ENCODE measurements around the gene LHX1.

The LHX1 gene

DNA sequence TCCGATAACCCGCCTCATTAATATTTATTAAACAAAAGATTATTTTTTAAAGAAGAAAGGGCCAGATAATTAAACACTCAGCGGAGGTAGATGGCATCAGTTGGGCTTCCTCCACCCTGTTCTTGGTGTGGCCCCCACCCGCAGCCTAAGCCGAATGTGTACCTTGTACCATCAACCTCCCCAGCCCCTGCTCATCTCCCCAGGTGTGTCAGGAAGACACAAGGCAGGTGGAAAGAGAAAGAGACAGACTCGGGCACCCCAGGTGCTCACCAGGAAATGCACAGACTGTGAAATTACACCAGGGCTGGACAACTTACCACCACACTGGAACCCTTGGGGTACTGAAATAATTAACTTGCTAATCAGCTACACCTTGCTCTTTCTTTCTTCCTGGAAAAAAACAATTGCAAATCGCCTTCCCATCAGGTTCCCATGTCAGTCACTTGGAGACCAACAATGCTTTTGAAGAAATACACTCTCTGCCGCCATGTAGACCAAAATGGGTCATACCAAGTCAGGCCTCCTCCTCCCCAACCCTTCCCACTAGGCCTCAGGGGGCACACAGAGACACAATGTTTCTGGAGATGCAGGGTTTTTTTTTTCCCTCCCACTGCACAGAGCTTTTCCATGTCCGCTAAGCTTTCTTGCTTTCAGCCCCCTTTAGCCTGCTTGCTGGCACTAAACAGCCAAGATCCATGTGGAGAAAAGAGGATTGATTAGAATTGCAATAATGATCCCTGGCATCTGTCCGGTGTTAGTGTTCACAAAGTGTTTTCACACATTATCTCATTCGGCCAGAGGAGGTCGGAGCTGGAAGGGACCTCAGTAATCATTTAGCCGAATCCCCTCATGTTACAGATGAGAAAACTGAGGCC is 8.6 kb upstream of the LHX1 start:
- H3K9me3 ChIP-seq (ENCODE audit: severe bottlenecking) = no peaks in the 10 kb centered on the region
- peaks cover 40% of the 10 kb centered on the region for H3K27me3 ChIP-seq (ENCODE audit: insufficient read depth, poor library complexity, severe bottlenecking)
- ATAC-seq (ENCODE audit: low read depth) = no peak
- no peak for DNase-seq (ENCODE audit: low spot score)
- TF ChIP-seq, protein P1, sequence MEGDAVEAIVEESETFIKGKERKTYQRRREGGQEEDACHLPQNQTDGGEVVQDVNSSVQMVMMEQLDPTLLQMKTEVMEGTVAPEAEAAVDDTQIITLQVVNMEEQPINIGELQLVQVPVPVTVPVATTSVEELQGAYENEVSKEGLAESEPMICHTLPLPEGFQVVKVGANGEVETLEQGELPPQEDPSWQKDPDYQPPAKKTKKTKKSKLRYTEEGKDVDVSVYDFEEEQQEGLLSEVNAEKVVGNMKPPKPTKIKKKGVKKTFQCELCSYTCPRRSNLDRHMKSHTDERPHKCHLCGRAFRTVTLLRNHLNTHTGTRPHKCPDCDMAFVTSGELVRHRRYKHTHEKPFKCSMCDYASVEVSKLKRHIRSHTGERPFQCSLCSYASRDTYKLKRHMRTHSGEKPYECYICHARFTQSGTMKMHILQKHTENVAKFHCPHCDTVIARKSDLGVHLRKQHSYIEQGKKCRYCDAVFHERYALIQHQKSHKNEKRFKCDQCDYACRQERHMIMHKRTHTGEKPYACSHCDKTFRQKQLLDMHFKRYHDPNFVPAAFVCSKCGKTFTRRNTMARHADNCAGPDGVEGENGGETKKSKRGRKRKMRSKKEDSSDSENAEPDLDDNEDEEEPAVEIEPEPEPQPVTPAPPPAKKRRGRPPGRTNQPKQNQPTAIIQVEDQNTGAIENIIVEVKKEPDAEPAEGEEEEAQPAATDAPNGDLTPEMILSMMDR (IDR thresholded peaks at IDR 0.05; ENCODE audit: poor library complexity, severe bottlenecking) = no peak
- no peak overlapping the region for H3K4me3 ChIP-seq (ENCODE audit: severe bottlenecking)
- no peak overlapping the region for H3K27ac ChIP-seq (ENCODE audit: poor library complexity, severe bottlenecking)
- no peaks in the 10 kb centered on the region for H3K36me3 ChIP-seq (ENCODE audit: low read depth)
- H3K4me1 ChIP-seq (ENCODE audit: insufficient read depth, poor library complexity, severe bottlenecking) = peaks cover 5% of the 10 kb centered on the region

DNA sequence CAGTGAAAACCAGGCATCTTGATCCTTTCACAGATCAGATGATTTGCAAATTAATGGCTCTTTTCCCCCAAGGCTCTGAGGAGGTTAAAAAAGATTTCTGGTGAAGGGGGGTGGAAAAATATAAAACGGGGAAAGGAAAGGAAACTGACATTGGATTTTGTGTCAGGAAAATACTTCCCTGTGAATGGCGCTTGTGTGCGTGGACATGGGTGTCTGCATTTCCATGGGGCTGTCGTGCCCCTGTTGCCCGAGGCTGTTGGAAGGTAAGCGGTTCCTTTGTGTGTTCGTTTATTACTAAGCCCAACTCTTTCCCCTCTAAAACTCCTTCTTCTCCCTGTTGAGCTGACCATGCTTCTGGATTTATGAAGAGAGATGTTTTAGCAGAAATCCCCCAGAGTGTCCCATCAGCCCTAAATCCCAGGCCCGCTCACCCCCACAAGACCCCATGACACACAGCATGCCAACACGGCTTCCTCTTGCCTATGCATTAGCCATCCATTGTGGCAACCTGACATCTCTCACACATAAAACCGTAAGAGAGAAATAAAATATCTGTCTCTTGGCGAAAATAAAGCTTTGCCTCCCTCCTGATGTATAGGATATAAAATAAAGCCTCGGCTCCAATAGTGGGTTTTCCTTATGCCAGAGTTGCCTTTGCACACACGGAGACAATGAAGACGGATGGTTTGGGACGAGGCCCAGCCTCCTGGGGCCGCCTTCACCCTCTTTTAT is 7.3 kb upstream of the LHX1 start:
- no peak for ATAC-seq (ENCODE audit: low read depth)
- no peak overlapping the region for H3K4me3 ChIP-seq (ENCODE audit: severe bottlenecking)
- peaks cover 54% of the 10 kb centered on the region for H3K27me3 ChIP-seq (ENCODE audit: insufficient read depth, poor library complexity, severe bottlenecking)
- H3K36me3 ChIP-seq (ENCODE audit: low read depth) = no peaks in the 10 kb centered on the region
- TF ChIP-seq, protein P1 (IDR thresholded peaks at IDR 0.05; ENCODE audit: poor library complexity, severe bottlenecking) = no peak
- H3K27ac ChIP-seq (ENCODE audit: poor library complexity, severe bottlenecking) = no peak overlapping the region
- H3K9me3 ChIP-seq (ENCODE audit: severe bottlenecking) = no peaks in the 10 kb centered on the region
- no peaks in the 10 kb centered on the region for H3K4me1 ChIP-seq (ENCODE audit: insufficient read depth, poor library complexity, severe bottlenecking)
- DNase-seq (ENCODE audit: low spot score) = no peak

DNA sequence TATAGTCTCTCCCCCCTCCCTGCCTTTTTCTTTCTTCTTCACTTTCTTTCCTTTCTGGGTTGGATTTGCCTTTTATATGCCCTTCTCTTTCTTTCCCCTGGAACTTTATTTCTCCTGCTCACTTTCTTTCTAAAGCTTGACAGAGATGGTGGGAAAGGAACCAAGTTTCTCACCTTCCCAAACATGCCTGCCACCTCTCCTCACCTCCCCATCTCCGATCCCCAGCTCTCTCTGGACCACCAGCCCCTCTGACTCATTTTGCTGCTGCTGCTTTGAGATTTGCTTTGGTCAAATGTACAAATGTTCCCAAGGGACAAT is 6.7 kb upstream of the LHX1 start:
- no peaks in the 10 kb centered on the region for H3K4me1 ChIP-seq (ENCODE audit: insufficient read depth, poor library complexity, severe bottlenecking)
- no peak for ATAC-seq (ENCODE audit: low read depth)
- H3K4me3 ChIP-seq (ENCODE audit: severe bottlenecking) = no peak overlapping the region
- no peaks in the 10 kb centered on the region for H3K36me3 ChIP-seq (ENCODE audit: low read depth)
- no peaks in the 10 kb centered on the region for H3K9me3 ChIP-seq (ENCODE audit: severe bottlenecking)
- no peak overlapping the region for H3K27ac ChIP-seq (ENCODE audit: poor library complexity, severe bottlenecking)
- no peak for DNase-seq (ENCODE audit: low spot score)
- peaks cover 59% of the 10 kb centered on the region for H3K27me3 ChIP-seq (ENCODE audit: insufficient read depth, poor library complexity, severe bottlenecking)
- TF ChIP-seq, protein P1 (IDR thresholded peaks at IDR 0.05; ENCODE audit: poor library complexity, severe bottlenecking) = no peak

DNA sequence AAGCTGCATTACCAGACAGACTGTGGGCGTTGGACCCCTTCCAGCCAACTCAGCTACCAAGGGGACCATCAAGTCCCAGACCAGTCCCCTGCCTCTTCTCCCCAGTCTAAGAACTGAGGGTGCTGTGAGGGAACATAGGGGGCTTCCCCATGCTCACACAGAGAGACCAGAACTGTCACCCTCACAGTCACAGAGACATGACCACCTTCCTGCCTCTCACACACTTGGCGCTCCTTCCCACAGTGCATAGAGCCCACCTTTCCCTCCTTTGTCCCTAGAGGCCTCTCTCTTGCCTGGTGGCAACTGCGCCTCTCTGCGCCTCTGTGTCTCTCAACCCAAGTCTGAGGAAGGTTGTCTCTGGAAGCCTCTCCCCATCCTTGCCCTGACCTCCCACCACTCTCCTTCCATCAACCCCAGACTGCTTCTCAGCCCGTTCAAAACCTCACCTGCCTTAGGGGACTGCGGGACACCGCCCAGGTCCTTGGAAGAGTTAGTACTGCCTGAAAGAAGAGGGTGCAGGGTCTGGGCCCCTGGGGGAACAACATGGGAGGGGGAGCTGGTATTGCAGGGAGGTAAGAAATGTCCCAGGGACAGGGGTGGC is 6.1 kb upstream of the LHX1 start:
- DNase-seq (ENCODE audit: low spot score) (no peak), ATAC-seq (ENCODE audit: low read depth) (no peak)
- H3K9me3 ChIP-seq (ENCODE audit: severe bottlenecking) = no peaks in the 10 kb centered on the region
- H3K4me3 ChIP-seq (ENCODE audit: severe bottlenecking) = no peak overlapping the region
- no peaks in the 10 kb centered on the region for H3K4me1 ChIP-seq (ENCODE audit: insufficient read depth, poor library complexity, severe bottlenecking)
- no peak overlapping the region for H3K27ac ChIP-seq (ENCODE audit: poor library complexity, severe bottlenecking)
- peaks cover 65% of the 10 kb centered on the region for H3K27me3 ChIP-seq (ENCODE audit: insufficient read depth, poor library complexity, severe bottlenecking)
- H3K36me3 ChIP-seq (ENCODE audit: low read depth) = no peaks in the 10 kb centered on the region
- TF ChIP-seq, protein P1 (IDR thresholded peaks at IDR 0.05; ENCODE audit: poor library complexity, severe bottlenecking) = no peak

Measured in RWPE2 (cell line).